Activated CD4-positive, alpha-beta T cell treated with anti-CD3 and anti-CD28 coated beads, Interleukin-2, amount 10 ng/mL, durations not matched to agents 7 days and 5 days (primary cell): ENCODE measurements around the gene SHISAL2B. TPM values are rescaled to one million over a fixed set of nuclear protein-coding genes. Genes with fewer than 3 reads are reported as not detected.
"Not testable (repeated sequence)": the region's sequence is repeated elsewhere in the genome, so short reads cannot be mapped to it uniquely, and the experiment has no call there.

Source experiments
- CTCF ChIA-PET: fragments of 350-600 bp; sonication (Branson Sonifier 250); formaldehyde crosslinking; loops from one replicate; lab custom pipeline; 2021; ENCODE audit warnings: antibody characterized with exemption; lab: Charles Lee
- POLR2A ChIA-PET: fragments of 350-600 bp; sonication (Branson Sonifier 250); formaldehyde crosslinking; loops from one replicate; lab custom pipeline; 2021; ENCODE audit warnings: antibody characterized with exemption; lab: Charles Lee
- DNase-seq: peaks from one replicate; pipeline ENCODE4 v3.0.0-alpha.2; 2020
- H3K27ac Mint-ChIP-seq: one replicate; pipeline ENCODE4 v1.8.0; 2021; ENCODE audit warnings: mild to moderate bottlenecking, moderate library complexity, mixed read lengths
- H3K27me3 Mint-ChIP-seq: one replicate; pipeline ENCODE4 v1.8.0; 2021; ENCODE audit warnings: mixed read lengths
- H3K36me3 Mint-ChIP-seq: one replicate; pipeline ENCODE4 v1.8.0; 2021; ENCODE audit warnings: low read depth, mixed read lengths
- H3K4me1 Mint-ChIP-seq: one replicate; pipeline ENCODE4 v1.8.0; 2021; ENCODE audit warnings: mixed read lengths
- H3K4me3 Mint-ChIP-seq: one replicate; pipeline ENCODE4 v1.8.0; 2021; ENCODE audit warnings: mild to moderate bottlenecking, moderate library complexity, mixed read lengths
- H3K9me3 Mint-ChIP-seq: one replicate; pipeline ENCODE4 v1.8.0; 2021; ENCODE audit warnings: mixed read lengths
- total RNA-seq, 2 experiments: library from RNA; stranded (reverse); gene quantifications; one replicate each; pipeline ENCODE4 v1.2.3, GENCODE V29; 2021

The SHISAL2B gene
- total RNA-seq = not detected

DNA sequence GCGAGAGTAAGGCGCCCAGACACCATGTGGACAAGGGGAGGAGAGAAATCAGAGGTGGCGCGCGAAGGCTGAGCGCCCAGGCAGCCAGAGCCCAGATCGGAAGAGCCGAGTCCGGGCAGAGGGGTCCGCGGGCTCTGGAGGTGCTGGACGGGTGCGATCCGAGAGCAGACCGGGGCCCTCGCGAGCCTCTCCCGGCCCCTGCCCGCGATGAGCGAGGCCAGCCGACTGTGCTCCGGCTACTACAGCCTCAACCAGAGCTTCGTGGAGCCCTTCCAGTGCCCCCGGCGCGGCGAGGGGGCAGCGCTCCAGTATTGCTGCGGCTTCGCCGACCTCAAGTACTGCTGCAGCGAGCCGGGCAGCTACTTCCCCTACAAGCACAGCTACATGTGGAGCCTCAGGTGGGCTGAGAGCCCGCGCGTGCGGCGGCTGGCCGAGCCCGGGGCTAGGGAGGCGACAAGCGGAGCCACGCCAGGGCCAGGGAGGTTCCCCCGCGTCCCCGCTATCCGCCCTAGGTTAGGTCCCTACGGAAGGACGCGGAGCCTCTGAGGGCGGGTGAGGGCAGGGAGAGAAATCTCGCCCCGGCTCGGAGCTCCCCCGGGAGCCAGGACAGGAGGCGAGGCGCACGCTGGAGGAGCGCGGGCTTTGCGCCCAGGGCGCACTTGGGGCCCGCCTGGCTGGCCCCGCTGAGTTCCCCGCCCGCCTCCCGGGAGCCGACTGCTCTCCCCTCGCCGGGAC lies at the start of gene SHISAL2B:
Gene SHISAL2B, plus strand, starts transcription at position 87 of the 735 bp plus-strand sequence. Its CDS starts 121 bp downstream, at position 208.
- CTCF ChIA-PET = no interaction called here
- Mint-ChIP-seq H3K27ac (no peak within 1 kb of the TSS), H3K9me3 (peaks cover under 1% of the 10 kb centered on the region), H3K36me3 (no peaks in the 10 kb centered on the region), H3K4me3 (peak within 1 kb of the TSS; percentile 3), H3K27me3 (peaks cover 52% of the 10 kb centered on the region), H3K4me1 (peaks cover 4% of the 10 kb centered on the region)
- DNase-seq = no peak
- POLR2A ChIA-PET = no interaction called here

DNA sequence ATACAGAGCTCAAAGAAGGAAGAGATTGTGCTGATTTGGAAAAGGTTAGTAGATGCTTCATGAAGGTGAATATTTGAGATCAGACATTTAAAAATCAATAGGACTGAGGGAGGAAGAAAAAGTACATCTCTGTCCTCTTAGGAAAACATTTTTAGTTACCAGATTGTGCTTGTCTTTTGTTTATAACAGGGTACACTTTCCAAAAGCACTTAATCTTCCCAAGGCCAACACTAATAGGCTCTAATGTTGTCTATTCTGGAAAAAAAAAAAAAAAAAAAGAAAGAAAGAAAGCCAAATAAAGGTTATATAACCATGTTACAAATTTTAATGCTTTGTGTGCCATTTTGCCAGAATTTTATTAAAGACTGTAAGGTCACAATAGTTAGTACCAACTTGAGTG lies 45.5 kb upstream of the SHISAL2B start:
- no peaks in the 10 kb centered on the region for H3K36me3 Mint-ChIP-seq
- POLR2A ChIA-PET = no interaction called here

DNA sequence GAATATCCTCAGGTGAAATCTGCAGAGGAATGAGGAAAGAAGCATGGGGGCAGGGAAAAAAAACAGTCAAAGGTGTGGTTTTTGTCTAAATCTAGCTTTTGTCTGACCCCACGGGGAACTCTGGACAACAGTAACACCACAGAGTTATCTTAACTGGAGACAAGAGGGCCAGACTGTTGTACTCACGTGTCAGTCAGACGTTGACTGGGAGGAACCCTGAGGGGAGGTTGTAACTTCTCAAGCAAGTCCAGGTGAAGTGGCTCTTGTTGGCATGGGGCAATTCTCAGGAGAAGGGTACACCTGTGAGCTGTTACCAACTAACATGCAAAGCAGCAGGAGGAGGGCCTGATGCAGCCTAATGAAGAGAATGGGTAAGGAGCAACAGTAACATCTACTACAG lies 44.1 kb upstream of the SHISAL2B start:
- Mint-ChIP-seq H3K4me3 (no peak overlapping the region), H3K36me3 (no peaks in the 10 kb centered on the region), H3K27me3 (no peaks in the 10 kb centered on the region), H3K27ac (no peak overlapping the region), H3K9me3 (no peaks in the 10 kb centered on the region), H3K4me1 (no peaks in the 10 kb centered on the region)
- DNase-seq = no peak
- CTCF ChIA-PET = interaction anchor here (1.1 kb wide), 2 partner anchors 13 kb away, joined by 5 read pairs; no protein-coding TSS in a partner anchor
- POLR2A ChIA-PET = no interaction called here

More for the DNA sequence above, 45.5 kb upstream of the SHISAL2B start:
- no peak overlapping the region for H3K4me3 Mint-ChIP-seq
- H3K9me3 Mint-ChIP-seq = no peaks in the 10 kb centered on the region
- H3K27me3 Mint-ChIP-seq = peaks cover 3% of the 10 kb centered on the region
- no peak for DNase-seq
- CTCF ChIA-PET = no interaction called here
- no peaks in the 10 kb centered on the region for H3K4me1 Mint-ChIP-seq
- no peak overlapping the region for H3K27ac Mint-ChIP-seq

DNA sequence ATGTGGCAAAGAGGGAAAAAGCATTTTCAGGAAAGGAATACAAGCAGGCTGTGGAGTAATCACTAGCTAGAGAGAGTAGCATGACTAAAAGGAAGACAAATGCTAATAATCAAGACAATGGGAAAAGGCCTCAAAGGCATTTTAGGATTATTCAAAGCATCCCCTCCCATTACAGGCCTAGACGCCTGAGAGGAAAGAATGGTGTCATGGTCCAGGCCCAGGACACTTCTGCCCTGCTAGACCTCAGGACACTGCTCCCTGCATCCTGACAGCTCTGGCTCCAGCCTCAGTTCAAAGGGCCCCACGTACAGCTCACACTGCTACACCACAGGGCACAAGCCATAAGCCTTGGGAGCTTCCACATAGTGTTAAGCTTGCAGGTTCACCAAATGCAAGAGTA lies 40.8 kb upstream of the SHISAL2B start:
- ChIA-PET CTCF (interaction anchor here (1.2 kb wide), 1 partner anchor 135 kb away, joined by 3 read pairs; no protein-coding TSS in a partner anchor), POLR2A (no interaction called here)
- Mint-ChIP-seq H3K9me3 (no peaks in the 10 kb centered on the region), H3K27ac (no peak overlapping the region), H3K4me3 (no peak overlapping the region), H3K27me3 (no peaks in the 10 kb centered on the region), H3K36me3 (no peaks in the 10 kb centered on the region), H3K4me1 (no peaks in the 10 kb centered on the region)
- DNase-seq = no peak

DNA sequence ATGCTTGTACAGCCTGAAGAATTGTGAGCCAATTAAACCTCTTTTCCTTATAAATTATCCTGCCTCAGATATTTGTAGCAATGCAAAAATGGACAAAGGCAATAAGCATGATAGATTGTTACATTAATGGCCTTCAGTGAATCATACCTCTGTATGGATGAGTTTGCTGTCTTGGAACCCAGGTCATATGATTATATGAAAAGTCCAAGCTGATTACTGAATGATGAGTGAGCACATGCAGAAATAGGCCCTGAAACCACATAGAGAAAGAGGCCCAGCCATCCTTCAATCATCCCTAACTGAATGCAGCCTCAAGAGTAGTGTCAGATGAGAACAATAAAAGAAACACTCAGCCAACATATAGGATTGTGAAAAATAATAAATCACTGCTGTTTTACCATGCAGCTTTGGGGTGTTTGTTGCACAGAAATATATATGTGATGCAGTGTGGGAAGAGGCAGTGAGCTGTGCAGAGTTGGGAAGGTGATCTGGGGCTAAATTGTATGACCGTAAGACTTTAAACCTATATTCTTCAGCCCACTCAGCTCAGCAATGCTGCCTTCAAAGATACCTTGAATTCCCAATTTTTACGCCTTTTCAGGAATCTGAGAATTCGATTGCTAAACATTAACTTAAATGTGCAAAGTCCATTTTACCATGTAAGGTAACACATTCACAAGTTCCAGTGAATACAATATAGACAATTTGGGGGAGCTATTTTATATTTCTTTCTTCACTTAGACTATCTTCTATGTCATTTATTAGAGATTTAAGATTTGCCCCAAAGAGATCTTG lies 36.3 kb upstream of the SHISAL2B start:
- ChIA-PET CTCF (no interaction called here), POLR2A (no interaction called here)
- DNase-seq = no peak
- Mint-ChIP-seq H3K27ac (no peak overlapping the region), H3K36me3 (no peaks in the 10 kb centered on the region), H3K4me3 (no peak overlapping the region), H3K4me1 (no peaks in the 10 kb centered on the region), H3K27me3 (no peaks in the 10 kb centered on the region), H3K9me3 (no peaks in the 10 kb centered on the region)

DNA sequence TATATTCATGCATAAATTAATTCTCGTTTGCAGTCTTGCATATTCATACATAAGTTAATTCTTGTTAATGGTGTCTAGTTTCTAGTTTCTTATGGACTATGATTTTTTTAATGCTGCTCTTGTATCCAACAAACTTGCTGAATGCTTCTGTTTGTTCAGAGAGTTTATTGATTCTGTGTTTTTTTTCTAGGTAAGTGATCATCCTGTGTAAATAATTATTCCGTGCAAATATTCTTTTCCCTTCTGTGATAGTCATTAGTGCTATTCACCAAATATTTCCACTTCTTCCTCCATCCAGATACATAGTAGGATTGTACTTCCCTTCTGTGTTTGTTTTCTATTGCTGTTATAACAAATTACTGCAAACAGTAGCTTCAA lies 35.8 kb upstream of the SHISAL2B start:
- no peaks in the 10 kb centered on the region for H3K9me3 Mint-ChIP-seq
- ChIA-PET POLR2A (no interaction called here), CTCF (no interaction called here)
- H3K4me1 Mint-ChIP-seq = no peaks in the 10 kb centered on the region
- no peak overlapping the region for H3K27ac Mint-ChIP-seq
- no peaks in the 10 kb centered on the region for H3K36me3 Mint-ChIP-seq
- no peak overlapping the region for H3K4me3 Mint-ChIP-seq
- peaks cover 4% of the 10 kb centered on the region for H3K27me3 Mint-ChIP-seq
- no peak for DNase-seq

DNA sequence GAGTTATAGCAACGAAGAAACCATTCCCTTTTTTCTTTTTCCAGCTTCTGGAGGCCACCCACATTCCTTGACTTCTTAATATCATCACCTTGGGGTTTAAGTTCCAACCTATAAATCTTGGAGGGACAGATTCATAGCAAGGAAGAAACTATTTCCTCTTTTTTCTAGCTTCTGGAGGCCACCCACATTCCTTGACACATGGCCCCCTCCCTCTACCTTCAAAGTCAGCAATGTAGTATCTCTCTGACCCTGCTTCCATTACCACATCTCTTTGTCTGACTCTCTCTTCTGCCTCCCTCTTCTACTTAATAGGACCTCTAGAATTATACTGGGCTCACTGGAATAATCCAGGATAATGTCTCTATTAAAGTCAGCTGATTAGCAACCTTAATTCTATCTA lies 34.7 kb upstream of the SHISAL2B start:
- Mint-ChIP-seq H3K4me1 (no peaks in the 10 kb centered on the region), H3K36me3 (no peaks in the 10 kb centered on the region), H3K4me3 (no peak overlapping the region), H3K27me3 (peaks cover 4% of the 10 kb centered on the region), H3K27ac (no peak overlapping the region), H3K9me3 (no peaks in the 10 kb centered on the region)
- no peak for DNase-seq
- ChIA-PET POLR2A (no interaction called here), CTCF (no interaction called here)

DNA sequence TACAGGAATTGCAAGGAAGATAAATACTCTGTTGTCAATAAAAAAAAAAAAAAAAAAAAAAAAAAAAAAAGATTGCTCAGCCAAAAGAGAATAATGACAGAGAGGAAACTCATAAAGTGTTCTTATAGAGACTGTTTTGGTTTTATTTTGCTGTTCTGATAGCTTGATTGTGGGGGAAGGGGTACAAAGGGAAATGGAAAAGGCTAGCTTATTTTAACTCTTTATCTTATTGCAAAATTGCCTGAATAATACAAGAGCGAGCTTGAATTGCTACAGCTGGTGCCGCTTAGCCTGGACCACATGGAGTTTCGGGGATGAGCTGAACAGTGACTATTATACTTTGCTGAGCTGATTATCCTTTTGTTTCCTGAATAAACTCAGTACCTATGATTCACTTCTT lies 31.0 kb upstream of the SHISAL2B start:
- Mint-ChIP-seq H3K36me3 (no peaks in the 10 kb centered on the region), H3K9me3 (no peaks in the 10 kb centered on the region), H3K27ac (no peak overlapping the region), H3K4me1 (no peaks in the 10 kb centered on the region), H3K4me3 (no peak overlapping the region), H3K27me3 (peaks cover 4% of the 10 kb centered on the region)
- CTCF ChIA-PET = interaction anchor here (0.7 to 1.5 kb wide), 3 partner anchors 11 to 24 kb away, joined by 3 to 5 read pairs (median 5); no protein-coding TSS in a partner anchor
- POLR2A ChIA-PET = no interaction called here
- DNase-seq = no peak

DNA sequence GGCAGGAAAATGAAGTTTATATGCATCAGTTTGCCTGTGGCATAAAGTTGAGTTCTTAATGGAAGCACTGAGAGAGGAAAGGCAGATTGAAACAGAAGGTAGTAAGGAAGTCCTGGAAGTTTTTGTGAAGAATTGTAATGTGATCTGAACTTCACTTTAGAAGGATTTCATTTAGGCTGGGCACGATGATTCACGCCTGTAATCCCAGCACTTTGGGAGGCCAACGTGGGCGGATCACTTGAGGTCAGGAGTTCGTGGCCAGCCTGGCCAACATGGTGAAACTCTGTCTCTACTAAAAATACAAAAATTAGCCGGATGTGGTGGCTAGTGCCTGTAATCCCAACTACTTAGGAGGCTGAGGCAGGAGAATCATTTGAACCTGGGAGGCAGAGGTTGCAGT lies 27.1 kb upstream of the SHISAL2B start:
- H3K27ac Mint-ChIP-seq, POLR2A ChIA-PET, DNase-seq, H3K9me3 Mint-ChIP-seq, H3K4me3 Mint-ChIP-seq, H3K4me1 Mint-ChIP-seq, CTCF ChIA-PET, H3K36me3 Mint-ChIP-seq: not testable (repeated sequence)
- peaks cover 14% of the 10 kb centered on the region for H3K27me3 Mint-ChIP-seq

DNA sequence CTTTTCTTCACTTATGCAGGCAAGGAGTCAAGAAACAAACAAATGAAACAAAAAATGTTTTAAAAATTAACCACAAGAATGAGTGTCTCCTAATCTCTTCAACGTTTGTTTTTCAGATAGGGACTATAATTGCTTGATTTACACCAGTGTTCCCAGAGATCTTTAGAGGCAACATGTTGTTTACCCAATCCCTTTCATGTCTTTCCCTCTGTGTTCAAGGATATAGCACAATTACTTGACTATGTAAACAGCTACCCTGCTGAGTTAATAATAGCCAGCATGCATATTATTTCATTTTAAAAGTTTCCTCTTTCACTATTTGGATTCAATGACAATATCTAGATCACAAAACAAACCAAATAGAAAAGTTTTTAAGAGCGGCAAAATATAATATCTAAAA lies 25.1 kb upstream of the SHISAL2B start:
- ChIA-PET POLR2A (no interaction called here), CTCF (no interaction called here)
- no peaks in the 10 kb centered on the region for H3K36me3 Mint-ChIP-seq
- H3K9me3 Mint-ChIP-seq = no peaks in the 10 kb centered on the region
- H3K27ac Mint-ChIP-seq = no peak overlapping the region
- H3K4me1 Mint-ChIP-seq = no peaks in the 10 kb centered on the region
- peaks cover 10% of the 10 kb centered on the region for H3K27me3 Mint-ChIP-seq
- no peak overlapping the region for H3K4me3 Mint-ChIP-seq
- no peak for DNase-seq

DNA sequence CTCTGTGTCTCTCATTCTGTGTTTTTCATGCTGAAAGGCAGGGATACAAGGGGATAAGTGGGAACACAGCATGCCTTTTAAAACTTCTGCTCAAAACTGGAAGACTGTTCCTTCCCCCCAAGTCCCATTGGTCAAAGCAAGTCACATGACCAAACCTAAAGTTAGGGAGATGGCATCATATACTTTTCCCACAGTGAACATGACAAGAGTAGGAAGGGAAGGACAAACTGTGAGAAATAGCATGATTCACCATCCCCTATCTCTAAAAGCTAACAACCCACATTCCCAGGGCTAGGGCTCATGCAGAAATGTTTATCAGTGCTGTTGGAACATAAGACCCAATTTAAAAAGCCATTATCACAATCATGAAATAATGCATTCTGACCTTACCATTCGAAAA lies 24.2 kb upstream of the SHISAL2B start:
- H3K4me3 Mint-ChIP-seq = no peak overlapping the region
- no peaks in the 10 kb centered on the region for H3K36me3 Mint-ChIP-seq

DNA sequence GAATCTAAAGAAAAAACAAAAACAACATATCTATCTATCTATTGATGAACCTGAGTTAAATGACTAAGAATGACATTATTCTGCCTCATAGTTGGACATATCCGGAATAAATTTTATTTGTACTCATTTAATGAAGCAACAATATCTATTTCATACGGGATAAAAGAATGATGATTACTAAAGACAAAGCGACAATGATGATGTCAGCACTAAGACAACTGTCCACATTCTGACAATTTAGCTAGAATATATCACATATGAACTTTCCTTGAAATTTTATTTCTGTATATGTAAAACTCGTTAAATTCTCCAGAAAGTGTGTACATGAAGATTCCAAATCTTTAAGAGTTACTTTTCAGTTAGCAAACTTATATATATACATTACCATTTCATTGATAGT lies 23.2 kb upstream of the SHISAL2B start:
- CTCF ChIA-PET = no interaction called here
- POLR2A ChIA-PET = no interaction called here
- Mint-ChIP-seq H3K27me3 (peaks cover 13% of the 10 kb centered on the region), H3K36me3 (no peaks in the 10 kb centered on the region), H3K9me3 (no peaks in the 10 kb centered on the region), H3K4me3 (no peak overlapping the region), H3K4me1 (no peaks in the 10 kb centered on the region), H3K27ac (no peak overlapping the region)
- no peak for DNase-seq

More for the DNA sequence above, 24.2 kb upstream of the SHISAL2B start:
- ChIA-PET CTCF (no interaction called here), POLR2A (no interaction called here)
- Mint-ChIP-seq H3K27me3 (peaks cover 13% of the 10 kb centered on the region), H3K27ac (no peak overlapping the region), H3K9me3 (no peaks in the 10 kb centered on the region), H3K4me1 (no peaks in the 10 kb centered on the region)
- no peak for DNase-seq

DNA sequence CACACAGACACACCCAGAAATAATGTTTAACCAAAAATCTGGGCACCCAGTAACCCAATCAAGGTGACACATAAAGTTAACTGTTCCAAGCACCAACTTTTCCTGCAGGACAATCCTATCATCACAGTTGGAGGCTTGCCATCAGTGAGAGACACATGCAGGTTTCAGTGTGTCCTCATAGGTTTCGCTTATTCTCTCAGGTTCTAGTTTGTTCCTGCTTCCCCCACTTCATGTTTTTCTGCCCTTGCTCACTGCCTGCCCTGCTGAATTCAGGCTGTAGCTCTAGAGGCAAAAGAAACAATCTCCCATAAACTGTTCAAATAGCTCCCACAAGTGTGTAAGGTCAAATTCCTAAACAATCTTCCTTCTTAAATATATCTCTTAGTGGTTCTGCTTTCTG lies 20.0 kb upstream of the SHISAL2B start:
- H3K9me3 Mint-ChIP-seq = no peaks in the 10 kb centered on the region
- no peaks in the 10 kb centered on the region for H3K36me3 Mint-ChIP-seq
- H3K27me3 Mint-ChIP-seq = peaks cover 13% of the 10 kb centered on the region
- no peaks in the 10 kb centered on the region for H3K4me1 Mint-ChIP-seq
- H3K27ac Mint-ChIP-seq = no peak overlapping the region
- no peak overlapping the region for H3K4me3 Mint-ChIP-seq
- ChIA-PET CTCF (no interaction called here), POLR2A (no interaction called here)
- DNase-seq = no peak
